B cell (primary cell): ENCODE results near the gene RNGTT.

ENCODE experiments used
- EZH2 ChIP-seq: IDR thresholded peaks from 2 replicates; pipeline ENCODE4 v1.6.1; 2012; ENCODE audit warnings: borderline replicate concordance, low read depth, mild to moderate bottlenecking, moderate library complexity, low read length; ENCODE audit not compliant: insufficient read depth, poor library complexity, severe bottlenecking
- TF ChIP-seq, protein P1 (sequence below): fragments of 200-600 bp; IDR thresholded peaks from one replicate; pipeline ENCODE4 v1.8.0; 2022; ENCODE audit warnings: antibody characterized with exemption, mild to moderate bottlenecking

DNA sequence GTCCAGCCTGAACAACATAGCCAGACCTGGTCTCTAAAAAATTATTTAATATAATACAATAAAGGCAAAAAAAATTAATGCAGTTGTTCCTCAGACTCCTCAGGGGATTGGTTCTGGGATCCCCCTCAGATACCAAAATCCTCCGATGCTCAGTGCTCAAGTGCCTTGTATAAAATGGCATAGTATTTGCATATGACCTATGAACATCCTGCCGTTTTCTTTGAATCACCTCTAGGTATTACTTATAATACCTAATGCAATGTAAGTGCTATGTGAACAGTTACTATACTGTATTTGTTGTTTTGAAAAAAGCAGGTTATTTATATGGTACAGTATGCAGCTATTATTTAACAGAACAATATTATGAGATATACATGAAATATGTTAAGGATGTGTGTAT lies 43.3 kb downstream of the RNGTT start:
- TF ChIP-seq, protein P1, sequence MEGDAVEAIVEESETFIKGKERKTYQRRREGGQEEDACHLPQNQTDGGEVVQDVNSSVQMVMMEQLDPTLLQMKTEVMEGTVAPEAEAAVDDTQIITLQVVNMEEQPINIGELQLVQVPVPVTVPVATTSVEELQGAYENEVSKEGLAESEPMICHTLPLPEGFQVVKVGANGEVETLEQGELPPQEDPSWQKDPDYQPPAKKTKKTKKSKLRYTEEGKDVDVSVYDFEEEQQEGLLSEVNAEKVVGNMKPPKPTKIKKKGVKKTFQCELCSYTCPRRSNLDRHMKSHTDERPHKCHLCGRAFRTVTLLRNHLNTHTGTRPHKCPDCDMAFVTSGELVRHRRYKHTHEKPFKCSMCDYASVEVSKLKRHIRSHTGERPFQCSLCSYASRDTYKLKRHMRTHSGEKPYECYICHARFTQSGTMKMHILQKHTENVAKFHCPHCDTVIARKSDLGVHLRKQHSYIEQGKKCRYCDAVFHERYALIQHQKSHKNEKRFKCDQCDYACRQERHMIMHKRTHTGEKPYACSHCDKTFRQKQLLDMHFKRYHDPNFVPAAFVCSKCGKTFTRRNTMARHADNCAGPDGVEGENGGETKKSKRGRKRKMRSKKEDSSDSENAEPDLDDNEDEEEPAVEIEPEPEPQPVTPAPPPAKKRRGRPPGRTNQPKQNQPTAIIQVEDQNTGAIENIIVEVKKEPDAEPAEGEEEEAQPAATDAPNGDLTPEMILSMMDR: no peak
- TF ChIP-seq EZH2: no peak
